ENCODE measurements around the gene CLSTN3. TPM values are rescaled to one million over a fixed set of nuclear protein-coding genes. Genes with fewer than 3 reads are reported as not detected.

Gene CLSTN3
- total and polyA plus RNA-seq, 2 of the 8 experiments (the other 6 are each of a cell fraction or from before 2014, with no cell fraction given): 20.4 to 26.3 TPM

DNA sequence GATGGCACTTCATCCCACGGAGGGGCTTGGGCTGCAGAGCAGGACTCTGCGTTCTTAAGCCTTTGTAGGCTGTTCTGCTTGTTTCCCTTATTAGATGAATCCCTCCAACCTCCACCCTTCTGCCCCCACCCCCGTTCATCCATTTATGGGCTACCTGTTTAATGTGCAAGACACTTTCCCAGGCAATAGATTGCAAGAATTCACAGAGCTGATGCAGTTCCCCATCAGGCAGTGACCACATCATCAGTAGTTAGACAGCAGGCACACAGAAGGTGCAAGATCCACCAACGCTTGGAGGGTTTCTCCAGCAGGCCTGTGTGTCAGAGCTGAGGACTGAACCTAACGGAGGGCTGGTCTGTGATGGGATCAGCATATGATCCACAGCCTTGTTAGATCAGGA, 36.7 kb upstream of the CLSTN3 start:
- WGBS, 2 experiments (ENCODE audit: extremely low coverage in 1 of 2, insufficient coverage in 1 of 2, insufficient read length in 1 of 2, insufficient replicate concordance in 2 of 2, low coverage in 1 of 2, low lambda C conversion rate in 2 of 2, missing lambda C conversion rate in 1 of 2): 91% methylated on average over 5 of the region's 5 CpGs; no CpG with 5 or more reads in 1 of the 2 experiments
- no peaks in the 10 kb centered on the region for H3K9me3 ChIP-seq (ENCODE audit: insufficient read depth in 2 of 2, low read depth in 1 of 2, low read length in 1 of 2)
- POLR2A ChIA-PET (ENCODE audit: partially characterized antibody): interaction anchor here (0.9 to 5.6 kb wide), 8 partner anchors 9 to 149 kb away, joined by 3 to 42 read pairs (median 3); partner anchors contain the start of genes C12orf57, C1RL, CLSTN3 and LPCAT3
- TF ChIP-seq, protein P1, sequence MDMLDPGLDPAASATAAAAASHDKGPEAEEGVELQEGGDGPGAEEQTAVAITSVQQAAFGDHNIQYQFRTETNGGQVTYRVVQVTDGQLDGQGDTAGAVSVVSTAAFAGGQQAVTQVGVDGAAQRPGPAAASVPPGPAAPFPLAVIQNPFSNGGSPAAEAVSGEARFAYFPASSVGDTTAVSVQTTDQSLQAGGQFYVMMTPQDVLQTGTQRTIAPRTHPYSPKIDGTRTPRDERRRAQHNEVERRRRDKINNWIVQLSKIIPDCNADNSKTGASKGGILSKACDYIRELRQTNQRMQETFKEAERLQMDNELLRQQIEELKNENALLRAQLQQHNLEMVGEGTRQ (IDR thresholded peaks at IDR 0.05; ENCODE audit: low read length): no peak
- TF ChIP-seq SIRT6 (IDR thresholded peaks at IDR 0.05; ENCODE audit: low read length) (no peak), SP4 (IDR thresholded peaks at IDR 0.05; ENCODE audit: low read length) (no peak), TAF1 (IDR thresholded peaks at IDR 0.05; ENCODE audit: low read depth, low read length) (no peak), EGR1 (IDR thresholded peaks at IDR 0.05; ENCODE audit: borderline replicate concordance, low read depth, low read length) (no peak), RAD21 (IDR thresholded peaks at IDR 0.05 in 1 of 2, conservative IDR thresholded peaks at IDR 0.05 in 1 of 2; ENCODE audit: low read depth in 2 of 2, low read length in 2 of 2) (no peak), RFX5 (IDR thresholded peaks at IDR 0.05; ENCODE audit: borderline replicate concordance, low read depth, low read length) (no peak), SIX5 (IDR thresholded peaks at IDR 0.05; ENCODE audit: low read depth, low read length) (no peak), HDAC6 (IDR thresholded peaks at IDR 0.05; ENCODE audit: low read depth, low read length) (no peak), GABPA (IDR thresholded peaks at IDR 0.05; ENCODE audit: borderline replicate concordance, insufficient read depth, low read length) (no peak), CREB1 (IDR thresholded peaks at IDR 0.05) (no peak), POLR2AphosphoS5 (IDR thresholded peaks at IDR 0.05; ENCODE audit: low read depth, low read length) (no peak), PHF8 (conservative IDR thresholded peaks at IDR 0.05; ENCODE audit: low read depth, low read length) (no peak), SP2 (IDR thresholded peaks at IDR 0.05; ENCODE audit: low read length) (no peak)

More for the DNA sequence above, 36.7 kb upstream of the CLSTN3 start:
- H3K4me3 ChIP-seq (ENCODE audit: extremely low read depth in 1 of 4, insufficient read depth in 2 of 4, low read depth in 3 of 4, low read length in 4 of 4): no peak overlapping the region
- no peak overlapping the region for H3K56ac ChIP-seq (replicated peaks; ENCODE audit: insufficient read length, low read depth, low read length)
- H3K27me3 ChIP-seq (replicated peaks in 1 of 4; ENCODE audit: control insufficient read depth in 3 of 4, extremely low read depth in 1 of 4, insufficient read depth in 3 of 4, low read length in 3 of 4): no peaks in the 10 kb centered on the region; a peak in 1 of 7 replicates
- peaks cover 1% of the 10 kb centered on the region; the same call in 1 of the 2 replicates for H3K23me2 ChIP-seq (ENCODE audit: low read depth, low read length)
- no peak overlapping the region for H3K14ac ChIP-seq (ENCODE audit: insufficient read length)
- H3K4me2 ChIP-seq (ENCODE audit: insufficient read depth in 1 of 2, low read depth in 2 of 2, low read length in 2 of 2): no peak overlapping the region
- H4K5ac ChIP-seq (ENCODE audit: insufficient read length, low read depth, low read length): no peak overlapping the region
- peak overlapping the region; percentile 60 for H2AK5ac ChIP-seq (ENCODE audit: low read depth, low read length)
- no peaks in the 10 kb centered on the region for H3K79me1 ChIP-seq (ENCODE audit: low read depth, low read length)
- H2BK12ac ChIP-seq (ENCODE audit: low read depth, low read length): peak overlapping the region; percentile 39; the same call in 1 of the 2 replicates
- no peak overlapping the region for H3K27ac ChIP-seq (ENCODE audit: low read depth, low read length)
- DNase-seq (ENCODE audit: low read depth in 1 of 2, low spot score in 2 of 2) (no peak), FAIRE-seq (no peak)
- H3K18ac ChIP-seq (ENCODE audit: extremely low read depth, low read length): no peak overlapping the region
- H2BK20ac ChIP-seq (ENCODE audit: low read length): no peak overlapping the region
- no peak overlapping the region for H3K9ac ChIP-seq (replicated peaks in 1 of 4; ENCODE audit: extremely low read depth in 1 of 4, low read depth in 3 of 4, low read length in 3 of 4)
- CTCF ChIA-PET (ENCODE audit: partially characterized antibody): interaction anchor here (0.8 to 4.0 kb wide), 16 partner anchors 11 to 169 kb away, joined by 3 to 34 read pairs (median 4); partner anchors contain the start of genes C1RL and C1S
- no peak overlapping the region for H2BK120ac ChIP-seq (replicated peaks; ENCODE audit: low read depth, low read length)
- H3K4me1 ChIP-seq (replicated peaks in 1 of 4; ENCODE audit: control insufficient read depth in 3 of 4, insufficient read depth in 4 of 4, low read length in 3 of 4): peaks cover 7 to 21% (median 16%) of the 10 kb centered on the region in 4 experiments
- H2BK5ac ChIP-seq (ENCODE audit: low read depth, low read length): peak overlapping the region; percentile 46; the same call in 1 of the 2 replicates
- no peaks in the 10 kb centered on the region for H3K79me2 ChIP-seq (ENCODE audit: control insufficient read depth in 1 of 2, insufficient read depth in 2 of 2, low read length in 2 of 2)
- H4K91ac ChIP-seq (replicated peaks; ENCODE audit: insufficient read length, low read length): no peak overlapping the region
- H3K23ac ChIP-seq (ENCODE audit: insufficient read length): no peak overlapping the region
- H2AFZ ChIP-seq (ENCODE audit: low read length): no peak overlapping the region
- H3K4ac ChIP-seq (replicated peaks; ENCODE audit: insufficient read length, low read depth, low read length): no peak overlapping the region
- H4K8ac ChIP-seq (ENCODE audit: extremely low read depth, insufficient read depth, low read length): no peak overlapping the region
- no peak overlapping the region for H2BK15ac ChIP-seq (ENCODE audit: low read length)
- H3K36me3 ChIP-seq (ENCODE audit: control insufficient read depth in 2 of 4, insufficient read depth in 4 of 4, low read length in 3 of 4): peaks cover 0 to 1% (median 0%) of the 10 kb centered on the region in 4 experiments; a peak in 1 of 8 replicates
- H4K20me1 ChIP-seq (replicated peaks in 1 of 2; ENCODE audit: control insufficient read depth in 1 of 2, insufficient read depth in 2 of 2, low read length in 2 of 2): peaks cover 0 to 3% of the 10 kb centered on the region in 2 experiments
